NCI-H2081 (cell line): Measurements from ENCODE around the gene FCGBP.

ENCODE experiments used
- DNase-seq, 2 experiments: peaks; one replicate each; lab custom pipeline; 2025; lab: John Stamatoyannopoulos, UW

Gene FCGBP

GRCh38 chr19:39946532-39946931 lies 12.1 kb upstream of the FCGBP start:
- DNase-seq: no peak

GRCh38 chr19:39943586-39943985 lies 9.2 kb upstream of the FCGBP start:
- DNase-seq: no peak

GRCh38 chr19:39942366-39942730 lies 7.9 kb upstream of the FCGBP start:
- no peak for DNase-seq

- no peak for DNase-seq
Observed at GRCh38 chr19:39941615-39942365, 7.4 kb upstream of the FCGBP start.

GRCh38 chr19:39941151-39941550 lies 6.7 kb upstream of the FCGBP start:
- DNase-seq: no peak

- DNase-seq: no peak
Observed at GRCh38 chr19:39940221-39940833, 5.9 kb upstream of the FCGBP start.

- DNase-seq: no peak
Observed at GRCh38 chr19:39939556-39939955, 5.1 kb upstream of the FCGBP start.

- no peak for DNase-seq
Observed at GRCh38 chr19:39937787-39938186, 3.4 kb upstream of the FCGBP start.

- DNase-seq: no peak
Observed at GRCh38 chr19:39937094-39937720, 2.8 kb upstream of the FCGBP start.

- no peak for DNase-seq
Observed at GRCh38 chr19:39936622-39937021, 2.2 kb upstream of the FCGBP start.

- no peak for DNase-seq
Observed at GRCh38 chr19:39936020-39936419, 1.6 kb upstream of the FCGBP start.

GRCh38 chr19:39935364-39935661 lies 879 bp upstream of the FCGBP start:
- no peak for DNase-seq

- no peak for DNase-seq
Observed at GRCh38 chr19:39929750-39930149, 4.7 kb downstream of the FCGBP start.

GRCh38 chr19:39928357-39928725 lies 6.1 kb downstream of the FCGBP start:
- no peak for DNase-seq

GRCh38 chr19:39927524-39928356 lies 6.7 kb downstream of the FCGBP start:
- no peak for DNase-seq

- no peak for DNase-seq
Observed at GRCh38 chr19:39927076-39927475, 7.4 kb downstream of the FCGBP start.

- DNase-seq: no peak
Observed at GRCh38 chr19:39926170-39926760, 8.2 kb downstream of the FCGBP start.

GRCh38 chr19:39924952-39925351 lies 9.5 kb downstream of the FCGBP start:
- no peak for DNase-seq

- no peak for DNase-seq
Observed at GRCh38 chr19:39924389-39924788, 10.0 kb downstream of the FCGBP start.

GRCh38 chr19:39923862-39924261 lies 10.6 kb downstream of the FCGBP start:
- DNase-seq: no peak

- no peak for DNase-seq
Observed at GRCh38 chr19:39919976-39920375, 14.5 kb downstream of the FCGBP start.

GRCh38 chr19:39918183-39918651 lies 16.2 kb downstream of the FCGBP start:
- no peak for DNase-seq
